H9 (cell line): Measurements from ENCODE around the gene NKIRAS1. TPM values are rescaled to one million over a fixed set of nuclear protein-coding genes. Genes with fewer than 3 reads are reported as not detected.
A peak's percentile ranks its signal among the peaks of the same experiment; 100 is the strongest.

Experiments
- DNase-seq: peaks from one replicate; pipeline ENCODE4 v3.0.0-alpha.2; 2017
- H2AFZ ChIP-seq: one replicate; pipeline ENCODE4 v1.6.1; 2013; ENCODE audit warnings: mild to moderate bottlenecking, low read length, control low read depth, moderate library complexity
- H2AK5ac ChIP-seq: 2 replicates; pipeline ENCODE4 v1.6.1; 2013; ENCODE audit warnings: low read length, control low read depth, mixed read lengths; ENCODE audit not compliant: insufficient read length
- H2BK120ac ChIP-seq: one replicate; pipeline ENCODE4 v1.6.1; 2013; ENCODE audit warnings: low read depth, mild to moderate bottlenecking, low read length, control low read depth, inconsistent platforms; ENCODE audit not compliant: poor library complexity, severe bottlenecking
- H2BK12ac ChIP-seq: 2 replicates; pipeline ENCODE4 v1.6.1; 2013; ENCODE audit warnings: low read length, control low read depth, mixed read lengths, low read depth; ENCODE audit not compliant: insufficient read length
- H2BK15ac ChIP-seq: 2 replicates; pipeline ENCODE4 v1.6.1; 2013; ENCODE audit warnings: low read depth, low read length, control low read depth
- H2BK20ac ChIP-seq: one replicate; pipeline ENCODE4 v1.6.1; 2013; ENCODE audit warnings: low read depth, mild to moderate bottlenecking, low read length, control low read depth, inconsistent platforms; ENCODE audit not compliant: poor library complexity, severe bottlenecking
- H2BK5ac ChIP-seq: 2 replicates; pipeline ENCODE4 v1.6.1; 2013; ENCODE audit warnings: low read length, control low read depth, mixed read lengths; ENCODE audit not compliant: insufficient read length
- H3K14ac ChIP-seq: 2 replicates; pipeline ENCODE4 v1.6.1; 2013; ENCODE audit warnings: low read length, control low read depth; ENCODE audit not compliant: insufficient read depth
- H3K18ac ChIP-seq: 2 replicates; pipeline ENCODE4 v1.6.1; 2013; ENCODE audit warnings: low read depth, mild to moderate bottlenecking, mixed read lengths, low read length, control low read depth; ENCODE audit not compliant: insufficient read length
- H3K23ac ChIP-seq: 2 replicates; pipeline ENCODE4 v1.6.1; 2013; ENCODE audit warnings: low read length, control low read depth, mixed read lengths, low read depth; ENCODE audit not compliant: insufficient read length
- H3K23me2 ChIP-seq: 2 replicates; pipeline ENCODE4 v1.6.1; 2013; ENCODE audit warnings: low read depth, mild to moderate bottlenecking, mixed read lengths, low read length, control low read depth; ENCODE audit not compliant: insufficient read length, poor library complexity, severe bottlenecking
- H3K27ac ChIP-seq: 2 replicates; pipeline ENCODE4 v1.5.1; 2013; ENCODE audit warnings: low read length, control low read depth, mixed read lengths, low read depth; ENCODE audit not compliant: insufficient read length
- H3K27me3 ChIP-seq: 2 replicates; pipeline ENCODE4 v1.6.1; 2013; ENCODE audit warnings: low read length, control low read depth, inconsistent platforms; ENCODE audit not compliant: insufficient read depth
- H3K4ac ChIP-seq: 2 replicates; pipeline ENCODE4 v1.6.1; 2013; ENCODE audit warnings: low read depth, mild to moderate bottlenecking, control low read depth, inconsistent platforms, low read length, moderate library complexity
- H3K4me1 ChIP-seq: 2 replicates; pipeline ENCODE4 v1.6.1; 2013; ENCODE audit warnings: low read length, control low read depth, inconsistent platforms; ENCODE audit not compliant: insufficient read depth
- H3K4me2 ChIP-seq: 2 replicates; pipeline ENCODE4 v1.6.1; 2013; ENCODE audit warnings: low read length, control low read depth, mixed read lengths; ENCODE audit not compliant: insufficient read length, insufficient read depth
- H3K56ac ChIP-seq: 2 replicates; pipeline ENCODE4 v1.6.1; 2013; ENCODE audit warnings: low read depth, mild to moderate bottlenecking, mixed read lengths, low read length, control low read depth; ENCODE audit not compliant: insufficient read length
- H3K79me1 ChIP-seq: 2 replicates; pipeline ENCODE4 v1.6.1; 2013; ENCODE audit warnings: low read depth, mild to moderate bottlenecking, moderate library complexity, low read length, control low read depth, inconsistent platforms; ENCODE audit not compliant: insufficient read depth, poor library complexity, severe bottlenecking
- H3K79me2 ChIP-seq: 2 replicates; pipeline ENCODE4 v1.6.1; 2013; ENCODE audit warnings: low read length, control low read depth, inconsistent platforms; ENCODE audit not compliant: insufficient read depth
- H3K9ac ChIP-seq: 2 replicates; pipeline ENCODE4 v1.6.1; 2013; ENCODE audit warnings: low read length, control low read depth, mixed read lengths; ENCODE audit not compliant: insufficient read length; ENCODE audit errors: extremely low read depth
- H3K9me3 ChIP-seq: one replicate; pipeline ENCODE4 v1.6.1; 2013; ENCODE audit warnings: low read depth, low read length, inconsistent platforms; ENCODE audit not compliant: control insufficient read depth
- H3T11ph ChIP-seq: one replicate; pipeline ENCODE4 v1.6.1; 2013; ENCODE audit warnings: mild to moderate bottlenecking, low read length, control low read depth, inconsistent platforms
- H4K20me1 ChIP-seq: one replicate; pipeline ENCODE4 v1.6.1; 2013; ENCODE audit not compliant: control insufficient read depth, insufficient read length, insufficient read depth
- H4K5ac ChIP-seq: 2 replicates; pipeline ENCODE4 v1.6.1; 2013; ENCODE audit warnings: low read depth, mild to moderate bottlenecking, mixed read lengths, low read length, control low read depth; ENCODE audit not compliant: insufficient read length
- H4K8ac ChIP-seq: replicated peaks from 2 replicates; pipeline ENCODE4 v1.6.1; 2013; ENCODE audit warnings: low read length, control low read depth, mixed read lengths, low read depth; ENCODE audit not compliant: insufficient read length
- H4K91ac ChIP-seq: 2 replicates; pipeline ENCODE4 v1.6.1; 2013; ENCODE audit warnings: low read depth, mild to moderate bottlenecking, moderate library complexity, mixed read lengths, low read length, control low read depth; ENCODE audit not compliant: insufficient read length
- H3K27ac Mint-ChIP-seq, 3 experiments: 2 replicates in 2 of 3; 3 replicates in 1 of 3; pipeline ENCODE4 v1.8.0; 2020 to 2021; ENCODE audit warnings: mixed read lengths in 3 of 3, mild to moderate bottlenecking in 1 of 3, moderate library complexity in 1 of 3
- H3K27me3 Mint-ChIP-seq: 2 replicates; pipeline ENCODE4 v1.8.0; 2021; ENCODE audit warnings: low read depth, mild to moderate bottlenecking, moderate library complexity, mixed read lengths
- H3K36me3 Mint-ChIP-seq, 3 experiments: 2 replicates in 2 of 3; 3 replicates in 1 of 3; pipeline ENCODE4 v1.8.0; 2020 to 2021; ENCODE audit warnings: low read depth in 3 of 3, mixed read lengths in 3 of 3; ENCODE audit not compliant: insufficient read depth in 1 of 3
- H3K4me1 Mint-ChIP-seq, 2 experiments: 2 replicates each; pipeline ENCODE4 v1.8.0; 2020; ENCODE audit warnings: mixed read lengths in 2 of 2
- H3K4me3 Mint-ChIP-seq, 2 experiments: 2 replicates in 1 of 2; 3 replicates in 1 of 2; pipeline ENCODE4 v1.8.0; 2020 to 2021; ENCODE audit warnings: mild to moderate bottlenecking in 2 of 2, mixed read lengths in 2 of 2, moderate library complexity in 1 of 2
- H3K9me3 Mint-ChIP-seq, 2 experiments: 2 replicates in 1 of 2; 3 replicates in 1 of 2; pipeline ENCODE4 v1.8.0; 2020; ENCODE audit warnings: mild to moderate bottlenecking in 2 of 2, mixed read lengths in 2 of 2, moderate library complexity in 1 of 2
- CTCF ChIP-seq: fragments of 200-600 bp; sonication (generic); conservative IDR thresholded peaks from 3 replicates; pipeline ENCODE4 v1.8.0; 2021; ENCODE audit warnings: antibody characterized with exemption, mild to moderate bottlenecking
- WGBS: extraction: QIAGEN DNeasy Blood & Tissue Kit; methylation state at CpG from one replicate; pipeline ENCODE4 v1.1.7; 2013; ENCODE audit warnings: missing lambda C conversion rate, low lambda C conversion rate, mixed read lengths; ENCODE audit not compliant: insufficient read length; ENCODE audit errors: extremely low coverage; 5-methylcytosine and 5-hydroxymethylcytosine counted together
- total RNA-seq: library from RNA; stranded (reverse); gene quantifications from 2 replicates; pipeline ENCODE4 v1.2.1, GENCODE V29; 2021

NKIRAS1 gene
- total RNA-seq, 1 experiment from 2014 or later = 6.1 TPM

GRCh38 chr3:23865595-23866396 is 51.0 kb downstream of the NKIRAS1 start:
- no CpG with 5 or more reads among the region's 6 CpGs for WGBS
- Histone ChIP-seq H2BK5ac (no peak overlapping the region), H4K8ac (no peak overlapping the region), H2BK120ac (no peak overlapping the region), H2BK15ac (no peak overlapping the region), H2BK20ac (no peak overlapping the region), H3K14ac (no peak overlapping the region), H3K27me3 (no peaks in the 10 kb centered on the region), H3K79me1 (peaks cover 5% of the 10 kb centered on the region), H4K5ac (no peak overlapping the region), H2AK5ac (no peak overlapping the region), H2BK12ac (no peak overlapping the region), H3K4me1 (peaks cover 12% of the 10 kb centered on the region; the same call in 1 of the 2 replicates), H3K4ac (no peak overlapping the region), H3K9me3 (no peaks in the 10 kb centered on the region), H3K27ac (no peak overlapping the region), H4K91ac (no peak overlapping the region), H3T11ph (no peak overlapping the region), H2AFZ (no peak overlapping the region), H3K4me2 (no peak overlapping the region), H3K23ac (no peak overlapping the region), H4K20me1 (no peaks in the 10 kb centered on the region), H3K23me2 (no peaks in the 10 kb centered on the region), H3K9ac (no peak overlapping the region), H3K56ac (no peak overlapping the region), H3K18ac (no peak overlapping the region), H3K79me2 (peaks cover 3% of the 10 kb centered on the region; the same call in 1 of the 2 replicates)
- Mint-ChIP-seq H3K36me3 (peaks cover 9 to 22% (median 17%) of the 10 kb centered on the region in 3 experiments), H3K9me3 (0 out of 5 replicates have a peak, but pooled peaks cover 0 to 4% of the 10 kb centered on the region in 2 experiments), H3K4me1 (peaks cover 33 to 43% of the 10 kb centered on the region in 2 experiments), H3K27me3 (no peaks in the 10 kb centered on the region), H3K27ac (peak overlapping the region; percentile 71 to 94 (median 82)), H3K4me3 (peak overlapping the region in 1 of 2 experiments; percentile 9; a peak in 1 of 5 replicates)
- peak; percentile 60 for DNase-seq
- TF ChIP-seq CTCF = no peak
